Measurements from ENCODE around the gene XK. TPM values are rescaled to one million over a fixed set of nuclear protein-coding genes. Genes with fewer than 3 reads are reported as not detected.

XK gene
- polyA plus RNA-seq, 3 donors, result 0.05 TPM; not detected in 2

DNA sequence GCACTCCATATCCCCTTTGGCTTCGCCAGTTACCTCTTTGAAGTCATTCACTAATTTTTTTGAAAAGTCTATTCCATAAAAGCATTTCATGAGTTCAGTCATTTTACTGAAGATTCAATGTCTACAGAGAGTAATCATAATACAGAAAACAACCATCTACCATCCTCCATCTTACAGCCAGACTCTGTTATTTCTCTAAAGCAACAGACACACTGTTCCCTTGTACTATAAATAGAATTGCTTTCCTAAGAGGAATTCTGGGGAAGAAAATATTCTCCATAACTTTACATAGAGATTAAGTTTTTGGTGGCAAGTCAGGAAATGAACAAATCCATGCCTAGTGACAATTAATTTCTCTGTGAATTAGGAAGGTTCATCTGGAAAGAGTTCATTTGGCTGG, 37.0 kb downstream of the XK start:
- no peak for TF ChIP-seq CTCF (IDR thresholded peaks at IDR 0.05)
- H3K27me3 Mint-ChIP-seq (ENCODE audit: low read depth in 3 of 3), result peaks cover 0 to 4% (median 3%) of the 10 kb centered on the region in 3 donors
- H2AFZ ChIP-seq (ENCODE audit: insufficient read depth, low read depth, low read length, poor library complexity, severe bottlenecking), result no peak overlapping the region
- no peaks in the 10 kb centered on the region for H3K36me3 Mint-ChIP-seq
- H3K9me3 ChIP-seq (replicated peaks in 1 of 2; ENCODE audit: control insufficient read depth in 1 of 2, insufficient read depth in 1 of 2, low read length in 2 of 2), result no peaks in the 10 kb centered on the region
- H3K4me1 Mint-ChIP-seq, result no peaks in the 10 kb centered on the region
- H3K27ac ChIP-seq (ENCODE audit: low read depth in 1 of 2, low read length in 2 of 2), result no peak overlapping the region
- no peak overlapping the region for H3K4me3 ChIP-seq (replicated peaks in 1 of 3; ENCODE audit: low read depth in 2 of 3, low read length in 3 of 3)
- H4K20me1 ChIP-seq (ENCODE audit: insufficient read depth, low read length), result no peaks in the 10 kb centered on the region
- H3K4me1 ChIP-seq (ENCODE audit: control insufficient read depth in 1 of 2, insufficient read depth in 2 of 2, low read length in 2 of 2), result no peaks in the 10 kb centered on the region
- no peak overlapping the region for H3K27ac Mint-ChIP-seq
- no peaks in the 10 kb centered on the region for H3K79me2 ChIP-seq (ENCODE audit: insufficient read depth, low read length)
- 100% methylated on average over 1 of the region's 1 CpG for WGBS (ENCODE audit: insufficient coverage)
- H3K27me3 ChIP-seq (ENCODE audit: control insufficient read depth in 2 of 2, insufficient read depth in 2 of 2, low read length in 2 of 2), result no peaks in the 10 kb centered on the region
- H3K36me3 ChIP-seq (replicated peaks in 1 of 2; ENCODE audit: control insufficient read depth in 1 of 2, insufficient read depth in 2 of 2, low read length in 2 of 2), result no peaks in the 10 kb centered on the region
- H3K4me3 Mint-ChIP-seq, result no peak overlapping the region
- peaks cover 0 to 2% (median 0%) of the 10 kb centered on the region in 7 donors for H3K9me3 Mint-ChIP-seq
- intact Hi-C loops (cut with micrococcal nuclease), result no loop called here
- no peak for DNase-seq
- H3K9ac ChIP-seq (ENCODE audit: insufficient read depth, low read length, poor library complexity, severe bottlenecking), result no peak overlapping the region
- no peak overlapping the region for H3K4me2 ChIP-seq (replicated peaks; ENCODE audit: extremely low read depth, low read length, poor library complexity, severe bottlenecking)

DNA sequence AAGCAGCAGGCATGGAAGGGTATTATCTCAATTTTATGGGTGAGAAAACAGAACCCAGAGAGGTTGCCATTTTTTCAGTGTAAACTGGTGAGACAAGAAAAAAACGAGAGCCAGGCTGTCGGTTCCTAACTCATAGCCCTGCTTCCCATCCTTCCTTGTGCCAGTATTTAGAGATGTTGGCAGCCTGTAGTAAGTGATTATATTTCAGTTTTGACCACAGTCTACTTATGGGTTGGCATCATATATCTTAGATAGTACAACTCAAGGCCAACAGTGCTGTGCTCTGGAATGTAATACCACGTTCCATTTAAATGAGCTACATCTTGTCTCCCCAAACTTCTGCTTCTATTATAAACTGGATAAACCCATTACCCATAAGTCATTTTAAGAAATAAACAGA, 40.8 kb downstream of the XK start:
- peaks cover 0 to 4% (median 3%) of the 10 kb centered on the region in 3 donors for H3K27me3 Mint-ChIP-seq (ENCODE audit: low read depth in 3 of 3)
- intact Hi-C loops (cut with micrococcal nuclease), result no loop called here
- Histone ChIP-seq H3K9ac (ENCODE audit: insufficient read depth, low read length, poor library complexity, severe bottlenecking) (no peak overlapping the region), H3K4me2 (replicated peaks; ENCODE audit: extremely low read depth, low read length, poor library complexity, severe bottlenecking) (no peak overlapping the region), H3K27me3 (ENCODE audit: control insufficient read depth in 2 of 2, insufficient read depth in 2 of 2, low read length in 2 of 2) (no peaks in the 10 kb centered on the region), H3K4me3 (replicated peaks in 1 of 3; ENCODE audit: low read depth in 2 of 3, low read length in 3 of 3) (no peak overlapping the region), H4K20me1 (ENCODE audit: insufficient read depth, low read length) (no peaks in the 10 kb centered on the region), H3K9me3 (replicated peaks in 1 of 2; ENCODE audit: control insufficient read depth in 1 of 2, insufficient read depth in 1 of 2, low read length in 2 of 2) (no peaks in the 10 kb centered on the region), H2AFZ (ENCODE audit: insufficient read depth, low read depth, low read length, poor library complexity, severe bottlenecking) (no peak overlapping the region), H3K79me2 (ENCODE audit: insufficient read depth, low read length) (no peaks in the 10 kb centered on the region), H3K27ac (ENCODE audit: low read depth in 1 of 2, low read length in 2 of 2) (no peak overlapping the region), H3K4me1 (ENCODE audit: control insufficient read depth in 1 of 2, insufficient read depth in 2 of 2, low read length in 2 of 2) (no peaks in the 10 kb centered on the region), H3K36me3 (replicated peaks in 1 of 2; ENCODE audit: control insufficient read depth in 1 of 2, insufficient read depth in 2 of 2, low read length in 2 of 2) (no peaks in the 10 kb centered on the region)
- H3K9me3 Mint-ChIP-seq, result peaks cover 0 to 1% (median 0%) of the 10 kb centered on the region in 7 donors
- H3K36me3 Mint-ChIP-seq, result no peaks in the 10 kb centered on the region
- no peak for DNase-seq
- no CpG with 5 or more reads among the region's 3 CpGs for WGBS (ENCODE audit: insufficient coverage)
- H3K4me3 Mint-ChIP-seq, result no peak overlapping the region
- no peaks in the 10 kb centered on the region for H3K4me1 Mint-ChIP-seq
- H3K27ac Mint-ChIP-seq, result no peak overlapping the region
- TF ChIP-seq CTCF (IDR thresholded peaks at IDR 0.05), result no peak
